Measurements from ENCODE around the gene CDC34. TPM values are rescaled to one million over a fixed set of nuclear protein-coding genes. Genes with fewer than 3 reads are reported as not detected.

CDC34 gene
- total RNA-seq, 1 experiment from 2014 or later: 76.2 TPM

- Histone ChIP-seq H3K27me3 (0 out of 2 replicates have a peak, but pooled peaks cover 3% of the 10 kb centered on the region), H3K9me3 (replicated peaks) (no peaks in the 10 kb centered on the region), H3K27ac (no peak overlapping the region), H3K4me3 (no peak overlapping the region), H3K36me3 (no peaks in the 10 kb centered on the region), H3K4me1 (peaks cover 9% of the 10 kb centered on the region)
- DNase-seq: no peak
Measured at GRCh38 chr19:588741-589692, 57.5 kb downstream of the CDC34 start.

DNA sequence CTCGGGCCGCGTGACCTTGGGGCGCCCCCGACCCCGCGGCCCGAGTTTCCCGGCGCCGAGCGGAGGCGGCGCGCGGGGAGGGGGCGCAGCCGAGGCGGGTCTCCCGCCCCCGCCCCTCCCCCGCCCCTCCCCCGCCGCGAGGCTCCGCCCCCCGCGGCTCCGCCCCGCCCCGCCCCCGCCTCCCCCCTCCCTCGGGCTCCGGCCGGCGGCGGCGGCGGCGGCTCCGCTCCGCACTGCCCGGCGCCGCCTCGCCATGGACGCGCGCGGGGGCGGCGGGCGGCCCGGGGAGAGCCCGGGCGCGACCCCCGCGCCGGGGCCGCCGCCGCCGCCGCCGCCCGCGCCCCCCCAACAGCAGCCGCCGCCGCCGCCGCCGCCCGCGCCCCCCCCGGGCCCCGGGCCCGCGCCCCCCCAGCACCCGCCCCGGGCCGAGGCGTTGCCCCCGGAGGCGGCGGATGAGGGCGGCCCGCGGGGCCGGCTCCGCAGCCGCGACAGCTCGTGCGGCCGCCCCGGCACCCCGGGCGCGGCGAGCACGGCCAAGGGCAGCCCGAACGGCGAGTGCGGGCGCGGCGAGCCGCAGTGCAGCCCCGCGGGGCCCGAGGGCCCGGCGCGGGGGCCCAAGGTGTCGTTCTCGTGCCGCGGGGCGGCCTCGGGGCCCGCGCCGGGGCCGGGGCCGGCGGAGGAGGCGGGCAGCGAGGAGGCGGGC, 58.3 kb downstream of the CDC34 start, which contains the start of gene HCN2:
Gene HCN2, plus strand, starts transcription at position 189 of the 703 bp plus-strand sequence. Its CDS starts 65 bp downstream, at position 254.
- Histone ChIP-seq H3K27me3 (0 out of 2 replicates have a peak, but pooled peaks cover 3% of the 10 kb centered on the region), H3K4me3 (no peak within 1 kb of the TSS), H3K36me3 (no peaks in the 10 kb centered on the region), H3K9me3 (replicated peaks) (no peaks in the 10 kb centered on the region), H3K27ac (no peak within 1 kb of the TSS), H3K4me1 (peaks cover 9% of the 10 kb centered on the region)
- no peak for DNase-seq

DNA sequence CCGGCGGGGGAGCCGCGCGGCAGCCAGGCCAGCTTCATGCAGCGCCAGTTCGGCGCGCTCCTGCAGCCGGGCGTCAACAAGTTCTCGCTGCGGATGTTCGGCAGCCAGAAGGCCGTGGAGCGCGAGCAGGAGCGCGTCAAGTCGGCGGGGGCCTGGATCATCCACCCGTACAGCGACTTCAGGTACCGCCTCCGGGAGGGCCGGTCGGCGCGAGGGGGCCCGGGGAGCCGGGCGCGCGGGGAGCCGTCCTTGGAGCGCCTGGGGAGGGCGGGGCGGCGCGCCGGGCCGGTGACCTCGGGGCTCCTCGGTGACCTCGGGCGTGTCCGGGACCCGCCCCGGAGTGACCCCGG, 58.8 kb downstream of the CDC34 start:
- 0 out of 2 replicates have a peak, but pooled peaks cover 3% of the 10 kb centered on the region for H3K27me3 ChIP-seq
- no peaks in the 10 kb centered on the region for H3K9me3 ChIP-seq (replicated peaks)
- DNase-seq: no peak
- H3K27ac ChIP-seq: no peak overlapping the region
- H3K36me3 ChIP-seq: no peaks in the 10 kb centered on the region
- H3K4me3 ChIP-seq: no peak overlapping the region
- peaks cover 11% of the 10 kb centered on the region for H3K4me1 ChIP-seq

GRCh38 chr19:590750-591098, 59.2 kb downstream of the CDC34 start:
- Histone ChIP-seq H3K27me3 (0 out of 2 replicates have a peak, but pooled peaks cover 3% of the 10 kb centered on the region), H3K4me1 (peaks cover 12% of the 10 kb centered on the region), H3K27ac (no peak overlapping the region), H3K4me3 (no peak overlapping the region), H3K36me3 (no peaks in the 10 kb centered on the region), H3K9me3 (replicated peaks) (no peaks in the 10 kb centered on the region)
- DNase-seq: no peak

GRCh38 chr19:591099-591958, 59.8 kb downstream of the CDC34 start:
- peaks cover 18% of the 10 kb centered on the region for H3K4me1 ChIP-seq
- H3K27ac ChIP-seq: no peak overlapping the region
- DNase-seq: no peak
- no peaks in the 10 kb centered on the region for H3K9me3 ChIP-seq (replicated peaks)
- H3K4me3 ChIP-seq: no peak overlapping the region
- H3K27me3 ChIP-seq: 0 out of 2 replicates have a peak, but pooled peaks cover 3% of the 10 kb centered on the region
- H3K36me3 ChIP-seq: no peaks in the 10 kb centered on the region

Other genes with a start within 250 kb of the CDC34 start
- gene PLPP2, start 240.4 kb upstream of the CDC34 start, total RNA-seq (2014; rRNA removed; shearing (Covaris generic)): 0.04 TPM in 1 of 2 replicates, not detected in the other
- gene MIER2, start 187.0 kb upstream of the CDC34 start, total RNA-seq (2014; rRNA removed; shearing (Covaris generic)): 14.8 and 18.5 TPM in 2 replicates
- gene C2CD4C, start 122.6 kb upstream of the CDC34 start, total RNA-seq (2014; rRNA removed; shearing (Covaris generic)): 0.51 and 0.73 TPM in 2 replicates
- 0.12 and 0.23 TPM in 2 replicates for gene SHC2, start 70.7 kb upstream of the CDC34 start, total RNA-seq (2014; rRNA removed; shearing (Covaris generic))
- gene MADCAM1, start 35.3 kb upstream of the CDC34 start, total RNA-seq (2014; rRNA removed; shearing (Covaris generic)): 0.18 TPM in 1 of 2 replicates, not detected in the other
- gene TPGS1, start 24.3 kb upstream of the CDC34 start, total RNA-seq (2014; rRNA removed; shearing (Covaris generic)): 7.3 and 9.6 TPM in 2 replicates
- gene GZMM, start 12.3 kb downstream of the CDC34 start, total RNA-seq (2014; rRNA removed; shearing (Covaris generic)): not detected in 2 replicates
- 546 and 582 TPM in 2 replicates for gene BSG, start 40.8 kb downstream of the CDC34 start, total RNA-seq (2014; rRNA removed; shearing (Covaris generic))
- gene HCN2, start 58.1 kb downstream of the CDC34 start, total RNA-seq (2014; rRNA removed; shearing (Covaris generic)): 0.14 and 0.30 TPM in 2 replicates
- gene POLRMT, start 101.8 kb downstream of the CDC34 start, total RNA-seq (2014; rRNA removed; shearing (Covaris generic)): 27.0 and 29.6 TPM in 2 replicates
- not detected in 2 replicates for gene FGF22, start 108.1 kb downstream of the CDC34 start, total RNA-seq (2014; rRNA removed; shearing (Covaris generic))
- 37.6 and 38.8 TPM in 2 replicates for gene RNF126, start 131.5 kb downstream of the CDC34 start, total RNA-seq (2014; rRNA removed; shearing (Covaris generic))
- gene FSTL3, start 144.6 kb downstream of the CDC34 start, total RNA-seq (2014; rRNA removed; shearing (Covaris generic)): 6.5 and 8.0 TPM in 2 replicates
- gene PRSS57, start 163.7 kb downstream of the CDC34 start, total RNA-seq (2014; rRNA removed; shearing (Covaris generic)): not detected in 2 replicates
- 4.4 and 4.6 TPM in 2 replicates for gene PALM, start 177.2 kb downstream of the CDC34 start, total RNA-seq (2014; rRNA removed; shearing (Covaris generic))
- 0.18 and 0.41 TPM in 2 replicates for gene MISP, start 219.4 kb downstream of the CDC34 start, total RNA-seq (2014; rRNA removed; shearing (Covaris generic))